TTC549 (cell line): Measurements from ENCODE around the gene ERVH48-1.
"Not testable (repeated sequence)": the region's sequence is repeated elsewhere in the genome, so short reads cannot be mapped to it uniquely, and the experiment has no call there.

ENCODE experiments used
- FAIRE-seq: peaks from 2 replicates; lab custom pipeline; 2012; peaks lifted over from hg19 to GRCh38; lab: Jason Lieb, UNC

Gene ERVH48-1

DNA sequence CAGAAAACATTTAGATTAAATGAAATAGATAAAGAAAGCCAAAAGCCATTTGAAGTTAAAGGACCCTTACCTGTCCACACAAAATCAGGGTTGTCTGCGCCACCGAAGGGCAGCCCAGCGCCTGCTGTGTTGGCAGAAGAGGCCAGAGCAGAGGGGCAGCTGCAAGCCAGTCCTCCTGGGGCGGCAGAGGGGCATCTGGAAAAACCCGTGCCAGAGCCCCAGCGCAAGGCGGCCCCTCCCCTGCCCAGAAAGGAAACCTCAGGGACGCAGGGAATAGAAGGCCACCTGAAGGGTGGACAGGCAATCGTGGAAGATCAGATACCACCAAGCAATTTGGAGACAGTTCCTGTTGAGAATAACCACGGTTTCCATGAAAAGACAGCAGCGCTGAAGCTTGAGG, 21.6 kb downstream of the ERVH48-1 start:
- no peak for FAIRE-seq

DNA sequence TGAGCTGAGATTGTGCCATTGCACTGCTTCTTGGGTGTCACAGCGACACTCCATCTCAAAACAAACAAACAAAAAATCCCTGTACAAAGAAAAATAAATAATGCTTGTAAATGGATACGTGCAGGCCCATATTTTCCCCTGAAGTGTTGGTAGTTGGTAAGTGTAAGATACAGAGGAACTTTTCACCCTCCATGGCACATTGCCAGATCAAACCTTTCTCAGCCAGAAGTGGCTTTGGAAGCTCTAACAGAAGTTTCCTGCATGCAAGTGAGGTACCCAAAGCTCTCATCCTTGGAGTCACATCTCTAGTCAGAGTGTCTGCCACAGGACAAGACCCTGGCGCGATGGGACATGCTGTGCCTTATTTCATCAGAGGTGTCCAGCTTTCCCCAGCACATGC, 25.0 kb downstream of the ERVH48-1 start:
- FAIRE-seq = no peak

DNA sequence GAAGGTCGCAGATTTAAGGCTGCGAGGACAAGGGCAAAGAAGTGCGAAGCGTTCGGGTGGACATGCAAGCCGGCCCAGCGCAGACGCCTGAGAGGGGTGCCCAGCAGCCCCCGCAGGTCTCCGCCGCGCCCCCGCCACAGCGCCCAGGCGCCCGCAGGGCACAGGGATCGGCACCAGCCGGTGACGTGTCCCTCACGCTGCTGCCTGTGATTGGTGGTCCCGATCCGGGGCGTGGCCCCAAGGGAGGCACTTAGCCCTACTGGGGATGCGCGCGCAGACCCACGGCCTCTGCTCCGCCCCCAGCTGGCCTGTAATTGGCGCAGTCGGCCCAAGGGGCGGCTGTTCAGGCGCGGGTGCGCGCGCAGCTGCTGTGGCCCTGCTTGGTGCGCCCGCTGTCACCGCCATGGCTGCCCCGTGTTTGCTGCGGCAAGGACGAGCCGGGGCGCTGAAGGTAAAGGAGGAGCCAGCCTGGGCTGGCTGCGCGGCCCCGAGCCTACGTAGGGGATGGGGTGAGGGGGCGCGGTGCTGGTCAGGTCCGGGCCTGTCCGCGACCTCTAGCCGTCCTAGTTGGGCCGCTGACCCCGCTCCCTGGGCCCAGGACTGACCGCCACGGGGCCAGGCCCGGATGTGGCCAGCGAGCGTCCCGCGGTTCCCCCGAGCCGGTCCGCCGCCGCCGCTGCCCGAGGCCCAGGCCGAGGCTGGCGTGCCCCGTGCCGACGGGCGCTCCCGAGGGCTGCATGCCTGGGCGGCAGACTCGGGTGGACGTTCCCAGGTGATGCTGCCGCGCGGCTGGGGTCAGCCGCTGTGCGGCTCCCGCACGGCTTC, 32.3 kb downstream of the ERVH48-1 start, which contains the start of gene NDUFV3:
TSS of gene NDUFV3 (plus strand) at position 379 of the 825 bp plus-strand sequence. CDS start at position 404, 25 bp downstream.
- peak; percentile 65 for FAIRE-seq

DNA sequence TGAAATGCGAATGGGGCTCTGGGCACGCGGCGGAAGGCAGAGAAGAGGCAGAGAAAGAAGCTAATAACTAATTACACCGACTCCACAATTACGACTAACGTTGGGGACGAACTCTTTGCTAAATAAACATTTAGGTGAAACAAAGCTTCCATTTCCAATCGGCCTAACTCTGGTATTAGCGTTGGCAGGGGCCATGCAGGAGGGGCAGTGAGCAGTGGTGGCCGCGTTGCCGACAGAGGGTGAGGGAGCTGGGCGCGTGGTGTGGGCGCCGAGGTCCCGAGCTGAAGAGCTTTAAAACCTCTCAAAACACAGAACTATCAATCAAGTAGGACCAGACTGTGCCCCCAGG, 32.9 kb downstream of the ERVH48-1 start:
- FAIRE-seq = no peak

DNA sequence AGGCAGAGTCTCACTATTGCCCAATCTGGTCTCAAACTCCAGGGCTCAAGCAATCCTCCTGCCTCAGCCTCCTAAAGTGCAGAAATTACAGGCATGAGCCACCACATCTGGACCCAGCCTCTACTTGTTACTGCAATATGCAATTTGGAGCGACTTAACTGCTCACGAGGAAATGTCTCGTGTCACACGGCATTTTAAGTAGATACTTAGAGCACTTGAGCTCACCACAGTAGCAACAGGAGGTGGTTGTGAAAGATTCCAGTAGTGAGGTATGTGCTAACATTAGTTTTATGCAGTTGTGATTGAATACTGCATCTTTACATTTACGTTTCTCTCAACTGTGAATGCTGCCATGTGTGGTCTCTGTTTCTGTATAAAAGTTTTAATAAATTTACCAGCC, 38.1 kb downstream of the ERVH48-1 start:
- no peak for FAIRE-seq

DNA sequence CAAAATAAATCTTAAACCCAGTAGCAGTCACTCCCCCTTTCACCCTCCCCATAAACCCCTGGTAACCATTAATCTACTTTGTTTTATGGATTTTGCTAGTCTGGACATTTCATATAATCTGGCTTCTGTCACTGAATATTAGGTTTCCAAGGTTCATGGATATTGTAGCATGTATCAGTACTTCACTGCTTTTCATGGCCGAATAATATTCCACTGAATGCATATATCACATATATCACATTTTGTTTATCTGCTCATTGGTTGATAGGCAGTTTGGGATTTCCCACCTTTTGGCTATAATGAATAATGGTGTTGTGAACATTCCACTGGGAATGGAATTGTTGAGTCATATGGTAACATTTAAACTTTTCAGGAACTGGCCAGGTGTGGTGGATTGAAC, 41.5 kb downstream of the ERVH48-1 start:
- no peak for FAIRE-seq

DNA sequence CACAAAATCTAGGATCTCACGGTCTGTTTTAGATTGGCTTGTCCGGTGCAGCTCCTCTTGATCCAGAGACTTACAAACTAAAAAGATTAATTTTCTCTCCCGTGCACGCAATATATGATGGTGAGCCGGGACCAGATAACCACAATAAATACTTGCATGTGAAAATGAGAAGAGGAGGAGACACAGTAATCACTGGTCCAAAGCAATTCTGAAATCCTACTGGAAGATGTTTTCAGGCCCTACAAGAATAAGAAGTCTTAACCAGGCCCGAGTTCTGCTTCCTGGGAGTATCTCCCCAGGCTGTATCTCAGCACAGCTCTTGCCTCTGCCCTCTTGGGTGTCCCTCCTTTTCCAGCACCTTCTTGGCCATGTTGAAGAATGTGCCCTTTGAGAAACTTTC, 45.1 kb downstream of the ERVH48-1 start:
- FAIRE-seq = no peak

DNA sequence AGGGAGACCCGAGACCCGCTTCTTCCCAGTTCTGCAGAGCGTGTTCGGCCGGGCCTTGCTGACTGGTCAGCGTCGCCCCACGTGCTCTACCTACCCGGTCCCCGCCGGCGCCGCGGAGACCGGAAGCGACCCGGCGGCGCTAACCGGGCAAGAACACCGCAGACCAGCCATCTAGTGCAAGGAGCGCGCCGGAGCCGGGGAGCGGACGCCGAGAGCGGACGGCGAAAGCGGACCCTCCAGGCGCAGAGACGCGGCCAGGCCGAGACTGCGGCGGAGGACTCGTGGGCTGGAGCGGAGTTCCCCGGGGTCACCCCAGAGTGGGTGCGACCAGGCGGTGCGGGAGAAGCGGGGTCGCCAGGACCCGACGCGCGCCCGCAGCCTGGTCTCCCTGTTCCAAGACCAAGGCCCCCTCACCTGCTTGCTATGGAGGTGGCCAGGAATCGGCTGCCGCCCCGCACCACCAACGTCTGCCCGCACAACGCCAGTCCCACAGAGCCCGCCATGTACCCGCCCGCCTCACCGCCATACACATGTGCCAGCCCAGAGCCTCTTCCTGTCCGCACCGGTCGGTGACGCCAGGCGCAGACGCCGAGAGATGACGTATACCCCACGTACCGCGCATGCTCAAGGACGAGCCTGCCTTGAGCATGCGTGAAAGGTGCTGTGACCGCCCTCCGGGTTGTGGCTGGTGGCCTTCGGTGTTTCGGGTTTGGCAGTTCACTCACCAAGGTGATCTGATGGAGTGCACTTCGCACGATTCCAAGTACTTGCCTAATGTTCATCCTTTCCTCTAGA, 46.2 kb downstream of the ERVH48-1 start, which contains the start of gene WDR4:
TSS of gene WDR4 (minus strand) at position 547 of the 795 bp plus-strand sequence. CDS start at position 503, 44 bp downstream.
- FAIRE-seq = no peak

DNA sequence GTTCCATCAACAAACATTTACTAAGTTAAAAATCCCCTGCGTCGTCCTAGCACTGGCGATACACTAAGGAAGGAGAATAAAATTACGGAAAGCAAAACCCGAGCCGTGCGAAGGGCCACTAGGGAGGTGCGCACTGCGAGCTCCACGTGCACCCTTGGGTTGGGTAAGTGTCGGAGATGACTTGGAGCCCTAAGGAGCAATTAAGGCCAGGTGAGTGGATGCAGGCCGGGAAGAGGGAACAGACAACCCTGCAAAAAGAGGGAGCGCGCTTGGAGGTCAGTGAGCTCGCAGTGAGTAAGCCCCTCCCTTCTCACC, 46.8 kb downstream of the ERVH48-1 start:
- no peak for FAIRE-seq

DNA sequence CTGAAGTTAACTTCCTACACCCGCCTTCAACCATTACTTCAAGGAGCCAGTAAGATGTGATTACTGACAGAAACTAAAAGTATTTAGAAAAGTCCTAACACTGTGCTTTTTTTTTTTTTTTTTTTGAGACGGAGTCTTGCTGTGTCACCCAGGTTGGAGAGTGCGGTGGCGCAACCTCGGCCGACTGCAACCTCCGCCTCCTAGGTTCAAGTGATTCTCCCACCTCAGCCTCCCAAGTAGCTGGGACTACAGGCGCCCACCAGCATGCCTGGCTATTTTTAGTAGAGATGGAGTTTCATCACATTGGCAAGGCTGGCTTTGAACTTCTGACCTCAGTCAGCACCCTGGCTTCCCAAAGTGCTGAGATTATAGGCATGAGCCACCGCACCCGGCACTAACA, 49.6 kb downstream of the ERVH48-1 start:
- FAIRE-seq = not testable (repeated sequence)

DNA sequence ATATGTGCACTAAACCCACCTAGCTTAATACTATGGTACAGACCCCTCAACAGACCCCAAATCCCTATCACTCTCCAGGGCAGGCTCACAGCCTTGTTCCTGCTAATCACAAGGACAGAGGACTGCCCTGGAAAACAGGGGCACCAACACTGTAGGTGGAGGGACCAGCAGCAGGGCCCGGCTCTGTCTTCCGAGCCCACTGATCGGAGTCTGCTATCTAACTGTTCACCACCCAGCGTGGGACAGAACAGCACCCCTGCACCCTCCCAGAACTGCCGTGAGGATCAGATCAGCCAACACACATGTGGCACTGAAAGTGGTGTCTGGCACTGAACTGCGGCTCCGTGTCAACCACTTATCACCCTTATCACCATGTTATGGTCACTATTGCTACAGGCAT, 52.3 kb downstream of the ERVH48-1 start:
- FAIRE-seq = no peak

DNA sequence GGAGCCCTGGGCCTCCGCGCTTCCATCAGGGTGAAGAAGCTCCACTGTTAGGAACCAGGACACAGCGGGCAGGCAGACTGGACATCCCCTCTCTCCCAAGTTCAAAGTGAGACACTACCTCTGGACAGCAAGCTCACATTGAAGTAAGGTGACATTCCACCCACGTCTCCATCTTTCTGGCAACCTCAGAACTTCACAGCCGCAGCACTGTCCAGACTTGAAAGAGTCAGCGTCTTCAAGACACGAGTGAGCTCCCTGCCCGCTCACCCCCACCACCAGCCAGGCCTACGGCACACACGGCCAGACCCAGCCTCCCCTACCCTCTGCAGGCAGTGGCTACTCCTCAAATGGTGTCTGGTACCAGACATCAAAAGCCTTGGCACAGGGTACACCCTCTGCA, 57.2 kb downstream of the ERVH48-1 start:
- no peak for FAIRE-seq
